NCI-H1092 (cell line): ENCODE data around the gene DTYMK.
A peak's percentile ranks its signal among the peaks of the same experiment; 100 is the strongest.

Experiments
- DNase-seq: peaks from one replicate; lab custom pipeline; 2025; lab: John Stamatoyannopoulos, UW

The DTYMK gene

DNA sequence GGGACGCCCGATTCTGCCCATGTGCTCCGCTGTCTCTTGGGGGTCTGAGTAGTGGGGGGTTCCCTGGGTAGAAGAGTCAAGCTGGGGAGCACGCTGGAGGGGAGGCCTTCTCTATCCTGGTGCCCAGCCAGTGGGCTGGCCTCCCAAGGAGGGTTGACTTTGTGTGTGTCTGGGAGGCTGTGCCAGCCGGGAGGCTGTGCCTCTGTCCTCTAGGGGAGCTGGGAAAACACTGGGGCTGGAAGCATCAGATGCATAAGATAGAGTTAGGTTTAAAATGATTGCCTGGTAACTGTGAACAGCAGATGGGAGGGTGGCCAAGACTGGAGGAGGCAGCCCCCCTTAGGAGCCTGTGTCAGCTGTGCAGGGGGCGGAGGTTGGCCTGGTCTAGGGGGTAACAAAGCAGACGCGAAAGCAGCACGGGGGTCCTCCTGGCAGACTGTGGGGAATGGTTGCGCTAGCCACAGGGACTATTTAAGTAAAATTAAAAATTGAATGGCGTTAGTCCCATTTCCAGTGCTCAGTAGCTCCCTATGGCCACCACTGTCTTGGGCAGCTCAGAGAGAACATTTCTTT lies 16.5 kb upstream of the DTYMK start:
- no peak for DNase-seq

DNA sequence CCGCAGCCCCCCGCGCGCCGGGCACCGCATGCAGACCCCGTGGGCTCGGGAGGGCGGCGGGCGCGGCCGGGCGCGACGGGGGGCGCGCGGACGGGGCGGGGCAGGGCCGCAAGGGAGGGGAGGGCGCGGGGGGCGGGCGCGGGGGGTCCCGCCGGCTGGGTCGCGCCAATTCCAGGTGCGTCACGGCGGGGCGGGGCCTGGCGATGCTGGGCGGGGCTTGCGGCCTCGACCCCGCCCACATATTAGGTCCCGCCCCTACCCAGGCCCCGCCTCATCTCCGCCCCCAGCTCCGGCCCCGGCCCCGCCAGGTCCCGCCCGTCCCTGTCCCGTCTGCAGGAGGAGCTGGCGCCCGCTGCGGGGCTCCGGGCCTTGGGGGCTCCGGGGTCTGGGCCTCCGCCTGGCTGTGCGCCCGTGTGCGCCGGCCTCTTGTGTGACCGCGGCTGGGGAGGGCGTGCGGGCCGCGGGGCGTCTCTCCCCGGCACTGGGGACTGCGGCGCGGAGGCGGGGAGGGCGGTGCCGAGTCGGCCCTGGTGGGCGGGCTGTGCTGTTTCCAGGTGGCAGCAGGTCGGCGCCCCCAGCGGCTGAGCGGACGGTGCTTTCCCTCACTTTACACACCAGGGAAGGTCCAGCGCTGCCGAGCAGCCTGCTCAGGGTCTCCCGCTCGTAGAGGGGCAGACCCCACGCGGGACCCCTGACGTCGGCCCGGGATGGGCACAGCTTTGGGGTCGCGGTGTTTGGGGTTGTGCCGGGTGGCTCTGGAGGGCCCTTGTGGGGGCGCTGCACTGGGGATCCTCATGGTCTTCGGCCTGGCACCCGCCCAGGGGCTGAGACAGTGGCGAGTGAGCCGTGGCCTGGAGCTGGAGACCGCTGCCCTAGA lies 15.8 kb upstream of the DTYMK start:
- peak; percentile 57 for DNase-seq

DNA sequence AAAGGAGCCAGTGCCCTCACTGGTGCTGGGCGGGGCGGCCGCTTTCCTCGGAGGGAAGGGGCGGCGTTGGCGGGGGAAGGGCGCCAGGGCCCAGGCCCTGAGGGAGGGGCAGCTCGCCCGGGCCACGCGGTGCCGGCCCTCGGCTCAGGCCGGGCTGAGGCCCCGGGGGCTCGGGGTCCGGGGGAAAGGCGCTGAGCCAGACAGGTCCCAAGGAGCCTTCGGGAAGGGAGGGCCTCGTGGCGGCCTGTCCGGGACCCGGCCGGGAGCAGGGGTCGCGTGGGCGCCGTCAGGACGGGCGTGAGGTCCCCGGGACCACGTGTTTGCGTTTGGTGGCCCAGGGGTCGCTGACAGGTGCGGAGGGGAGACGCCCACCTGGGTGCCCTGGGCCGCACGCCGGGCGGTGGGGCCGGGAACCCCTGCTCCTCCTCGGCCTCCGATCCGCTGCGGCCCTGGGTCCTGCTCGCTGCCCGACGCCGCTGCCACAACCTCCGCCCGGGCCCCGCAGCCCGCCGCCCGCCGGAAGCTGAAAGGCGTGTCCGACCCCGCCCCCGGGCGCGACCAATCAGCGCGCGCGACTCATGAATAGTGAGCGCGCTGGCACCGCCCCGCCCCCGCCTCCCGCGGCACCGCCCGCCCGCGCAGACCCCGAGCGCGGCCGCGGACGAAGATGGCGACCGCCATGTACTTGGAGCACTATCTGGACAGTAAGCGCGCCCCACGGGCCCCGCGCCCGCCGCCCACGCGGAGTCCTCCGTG lies 15.0 kb upstream of the DTYMK start, which contains the start of gene ING5:
TSS of gene ING5 (plus strand) at position 641 of the 756 bp plus-strand sequence. CDS start at position 668, 27 bp downstream.
- DNase-seq = peak; percentile 74

DNA sequence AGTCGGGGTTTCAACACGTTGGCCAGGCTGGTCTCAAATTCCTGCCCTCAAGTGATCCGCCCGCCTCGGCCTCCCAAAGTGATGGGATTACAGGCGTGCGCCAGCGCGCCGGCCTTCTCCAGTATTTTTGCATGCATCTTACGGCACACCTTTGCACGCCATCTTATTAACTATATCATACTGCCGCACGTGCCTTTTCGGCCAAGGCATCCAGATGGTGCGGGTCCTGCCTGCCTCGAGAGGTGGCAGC lies 14.5 kb upstream of the DTYMK start:
- DNase-seq = no peak

DNA sequence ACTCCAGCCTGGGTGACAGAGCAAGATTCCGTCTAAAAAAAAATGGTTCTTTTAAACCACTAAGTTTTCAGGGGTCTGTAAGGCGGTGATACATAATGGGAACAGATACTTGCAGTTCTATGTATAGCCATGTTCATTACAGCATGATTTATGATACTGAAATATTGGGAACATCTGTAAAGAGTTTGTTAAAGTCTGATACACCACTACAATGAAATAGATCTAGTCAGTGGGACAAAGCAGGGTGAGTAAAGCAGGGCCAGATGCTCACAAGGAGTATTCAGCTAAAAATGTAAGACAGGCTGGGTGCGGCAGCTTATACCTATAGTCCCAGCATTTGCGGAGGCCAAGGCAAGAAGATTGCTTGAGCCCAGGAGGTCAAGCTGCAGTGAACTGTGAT lies 9.0 kb upstream of the DTYMK start:
- no peak for DNase-seq

DNA sequence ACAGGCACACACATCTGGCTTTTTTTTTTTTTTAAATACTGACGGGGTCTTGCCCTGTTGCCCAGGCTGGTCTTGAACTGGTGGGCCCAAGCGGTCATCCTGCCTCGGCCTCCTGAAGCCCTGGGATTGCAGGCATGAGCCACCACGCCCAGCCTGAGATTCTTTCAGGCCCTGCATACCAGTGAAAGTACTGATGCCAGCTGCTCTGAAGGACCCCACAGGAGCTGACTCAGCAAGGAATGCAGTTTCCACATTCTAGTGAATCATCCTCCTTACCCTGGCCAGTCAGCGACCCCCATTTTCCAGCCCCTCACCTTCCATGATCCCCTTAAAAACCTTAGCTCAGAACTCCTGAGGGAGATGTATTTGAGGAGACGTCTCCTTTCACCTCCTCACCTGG lies 5.8 kb upstream of the DTYMK start:
- no peak for DNase-seq

DNA sequence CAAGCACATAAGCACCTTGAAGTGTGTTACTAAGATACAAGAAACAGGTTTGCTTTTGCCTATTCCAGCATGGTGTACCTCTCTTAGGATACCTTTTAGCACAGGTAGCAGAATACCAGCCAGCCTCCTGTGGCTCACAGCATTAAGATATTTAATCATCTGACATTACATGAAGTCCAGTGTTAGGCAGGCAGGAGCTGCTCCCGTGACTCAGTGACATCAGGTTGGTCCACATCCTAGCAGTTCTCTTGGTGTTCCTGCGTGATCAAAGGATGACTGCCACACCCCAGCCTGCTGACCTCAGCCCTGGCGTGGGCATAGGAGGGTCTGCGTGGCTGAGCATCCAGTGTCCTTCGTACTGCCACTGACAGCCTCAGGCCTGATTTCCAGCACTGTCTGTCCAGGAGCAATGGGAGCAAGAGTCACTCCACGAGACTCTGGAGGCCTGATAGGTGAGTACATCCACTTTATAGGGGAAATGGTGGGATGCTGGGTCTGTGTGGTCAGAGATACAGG lies 3.6 kb upstream of the DTYMK start:
- DNase-seq = no peak

DNA sequence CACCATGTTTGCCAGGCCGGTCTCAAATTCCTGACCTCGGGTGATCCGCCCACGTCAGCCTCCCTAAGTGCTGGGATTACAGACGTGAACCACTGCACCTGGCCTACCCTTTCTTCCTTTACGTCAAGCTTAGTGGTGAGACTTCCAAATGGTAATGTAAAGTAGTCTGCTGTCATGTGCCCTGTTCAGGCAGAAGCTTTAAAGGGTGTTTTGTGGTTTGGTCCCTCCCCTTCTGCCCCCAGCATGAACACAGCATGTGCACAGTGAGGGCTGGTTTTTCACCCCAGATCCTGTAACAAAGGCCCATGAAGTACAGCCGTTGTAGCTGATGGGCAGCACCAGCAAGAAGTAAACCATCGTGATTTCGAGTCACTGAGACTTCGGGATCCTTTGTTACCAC lies 2.7 kb upstream of the DTYMK start:
- no peak for DNase-seq

DNA sequence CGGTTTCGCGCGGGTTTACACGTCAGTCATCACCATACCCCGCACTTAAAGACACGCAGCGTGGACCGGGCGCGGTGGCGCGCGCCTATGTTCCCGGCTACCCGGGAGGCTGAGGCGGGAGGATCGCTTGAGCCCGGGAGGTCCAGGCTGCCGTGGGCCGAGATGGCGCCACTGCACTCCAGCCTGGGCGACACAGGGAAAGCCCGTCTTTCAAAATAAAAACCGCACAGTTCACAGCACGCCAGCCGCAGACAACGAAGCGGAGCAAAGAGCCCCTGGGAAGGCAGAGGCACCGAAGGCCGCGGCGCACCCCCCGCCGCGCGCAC lies 328 bp downstream of the DTYMK start:
- DNase-seq = no peak

DNA sequence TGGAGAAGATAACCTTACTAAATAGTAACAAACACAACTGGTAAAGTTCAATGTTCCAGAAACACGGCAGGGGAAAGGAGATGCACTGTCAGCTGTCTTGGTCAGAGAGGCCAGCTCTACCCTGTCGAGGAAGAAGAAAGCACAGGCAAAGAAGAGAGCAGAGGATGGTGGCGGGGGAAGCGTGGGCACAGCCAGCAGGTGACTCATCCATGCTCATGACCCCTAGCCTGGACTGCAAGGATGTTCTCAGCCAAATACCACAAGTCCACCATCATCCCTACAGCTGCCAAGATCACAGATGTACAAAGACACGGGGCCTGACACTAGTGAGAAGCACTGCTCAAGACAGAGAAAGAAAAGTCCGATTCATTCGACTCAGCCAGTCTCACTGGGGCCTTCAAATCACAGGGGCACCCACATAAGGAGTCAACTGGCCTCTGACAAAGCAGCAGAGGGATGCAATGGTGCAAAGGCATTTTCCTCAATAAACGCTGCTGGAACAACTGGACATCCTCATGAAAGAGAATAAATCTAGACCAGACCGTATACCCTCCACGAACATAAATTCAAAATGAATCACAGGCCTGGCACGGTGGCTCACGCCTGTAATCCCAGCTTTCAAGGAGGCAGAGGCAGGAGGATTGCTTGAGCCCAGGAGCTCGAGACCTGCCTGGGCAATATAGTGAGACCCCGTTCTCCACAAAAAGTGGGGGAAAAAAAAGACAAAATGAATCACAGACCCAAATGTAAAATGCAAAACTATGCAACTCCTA lies 5.6 kb downstream of the DTYMK start:
- no peak for DNase-seq

DNA sequence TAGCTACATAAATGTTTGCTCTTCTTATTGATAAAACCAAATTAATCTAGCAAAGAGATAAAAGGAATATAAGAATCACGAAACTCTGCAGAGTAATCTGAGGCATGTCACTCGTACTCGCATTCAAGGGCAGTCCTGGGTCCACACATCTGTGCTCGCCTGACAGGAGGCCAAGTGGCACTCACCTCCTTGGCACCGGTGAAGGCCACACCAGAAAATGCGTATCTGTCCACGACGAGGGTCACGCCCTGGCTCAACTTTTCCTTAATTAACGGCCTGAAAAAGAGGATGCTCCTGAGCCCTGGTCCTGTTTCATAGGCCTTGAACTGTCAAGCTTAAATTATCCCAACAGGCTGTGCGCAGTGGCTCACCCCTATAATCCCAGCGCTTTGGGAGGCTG lies 6.6 kb downstream of the DTYMK start:
- DNase-seq = no peak

DNA sequence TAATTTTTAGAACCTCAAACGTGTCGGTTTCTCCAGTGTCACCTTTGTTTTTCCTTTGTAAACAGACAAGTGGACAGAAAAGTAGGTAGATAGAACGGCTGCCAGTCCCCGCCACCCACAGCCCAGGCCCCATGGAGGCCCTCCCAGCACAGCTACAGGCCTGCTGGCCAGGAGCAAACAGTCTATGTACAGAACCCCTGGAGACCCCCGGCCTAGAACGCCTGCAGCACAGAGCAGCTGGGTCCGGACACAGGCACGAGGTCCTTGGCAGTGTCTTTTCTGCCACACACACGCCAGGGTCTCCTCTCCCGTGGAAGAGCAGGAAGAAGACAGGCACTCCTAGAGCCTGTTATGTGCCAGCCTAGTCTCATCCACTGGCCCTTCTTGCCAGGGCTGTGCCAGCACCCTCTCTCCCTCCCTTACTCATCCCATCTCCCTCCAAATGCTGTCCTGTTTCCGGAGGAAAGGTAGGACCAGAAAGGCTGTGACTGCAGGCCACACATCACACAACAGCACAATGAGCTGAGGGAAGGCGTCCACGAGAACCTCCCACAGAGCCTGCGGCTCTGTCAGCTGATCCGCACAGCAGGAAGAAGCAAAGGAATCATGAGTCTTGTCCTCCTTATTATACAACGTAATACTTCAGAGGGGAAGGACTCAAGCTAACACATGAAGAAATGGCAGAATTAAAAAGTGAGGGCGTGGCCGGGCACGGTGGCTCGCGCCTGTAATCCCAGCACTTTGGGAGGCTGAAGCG lies 7.7 kb downstream of the DTYMK start:
- DNase-seq = no peak

DNA sequence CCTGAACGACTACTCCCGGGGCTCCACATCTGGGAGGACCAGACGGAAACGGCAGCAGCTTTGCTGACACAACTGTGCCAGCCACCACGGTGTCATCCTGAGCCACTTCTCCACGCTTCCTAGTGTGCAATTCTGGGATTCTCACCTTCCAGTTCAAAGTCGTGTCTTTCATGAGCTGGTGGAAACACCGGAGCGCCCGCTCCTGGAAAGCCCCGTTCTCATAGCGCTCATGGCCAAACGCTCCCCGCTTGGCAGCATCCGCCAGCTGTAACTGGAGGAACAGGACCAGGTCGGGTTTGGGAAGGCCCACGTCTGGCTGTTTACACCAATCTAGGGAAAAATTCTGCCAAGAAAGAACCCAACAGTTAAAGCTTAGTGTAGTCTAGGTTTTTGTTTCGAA lies 8.3 kb downstream of the DTYMK start:
- DNase-seq = no peak

DNA sequence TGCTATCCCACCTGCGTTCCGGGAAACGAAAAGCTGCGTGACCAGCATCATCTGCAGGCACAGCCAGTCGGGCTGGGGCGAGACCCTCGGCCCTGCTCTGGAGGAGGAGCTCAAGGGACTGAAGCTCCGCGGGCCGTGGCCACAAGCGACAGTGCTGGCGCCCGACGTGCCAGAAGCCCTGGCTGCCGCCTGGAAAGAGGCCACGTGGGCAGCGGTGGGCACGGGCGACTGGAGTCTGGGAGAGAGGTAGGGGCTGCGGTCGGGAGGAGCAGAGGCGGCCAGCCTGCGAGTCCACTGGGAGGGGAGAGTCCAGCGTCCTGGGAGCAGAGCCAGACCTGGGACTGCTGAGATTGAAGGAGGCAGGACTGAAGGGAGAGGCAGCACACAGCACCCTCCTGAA lies 9.2 kb downstream of the DTYMK start:
- no peak for DNase-seq

DNA sequence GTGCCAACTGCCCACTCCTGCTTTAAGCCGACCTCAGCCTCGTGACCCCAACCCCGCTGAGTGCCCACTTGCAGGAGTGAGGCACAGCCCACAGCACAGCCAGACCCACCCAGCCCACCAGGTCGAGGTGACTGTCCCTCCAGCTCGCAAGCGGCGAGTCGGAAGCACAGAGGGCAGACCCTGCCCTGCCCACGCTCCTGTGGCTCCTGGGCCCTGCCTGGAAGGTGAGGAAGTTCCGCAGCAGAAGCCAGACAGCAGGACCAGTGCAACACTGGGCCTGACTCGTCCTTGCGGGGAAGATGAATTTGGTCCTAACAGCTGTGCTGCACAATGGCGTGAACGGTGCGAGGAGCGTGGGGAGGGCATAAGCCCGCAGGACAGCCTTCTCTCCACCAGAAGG lies 9.9 kb downstream of the DTYMK start:
- DNase-seq = no peak

DNA sequence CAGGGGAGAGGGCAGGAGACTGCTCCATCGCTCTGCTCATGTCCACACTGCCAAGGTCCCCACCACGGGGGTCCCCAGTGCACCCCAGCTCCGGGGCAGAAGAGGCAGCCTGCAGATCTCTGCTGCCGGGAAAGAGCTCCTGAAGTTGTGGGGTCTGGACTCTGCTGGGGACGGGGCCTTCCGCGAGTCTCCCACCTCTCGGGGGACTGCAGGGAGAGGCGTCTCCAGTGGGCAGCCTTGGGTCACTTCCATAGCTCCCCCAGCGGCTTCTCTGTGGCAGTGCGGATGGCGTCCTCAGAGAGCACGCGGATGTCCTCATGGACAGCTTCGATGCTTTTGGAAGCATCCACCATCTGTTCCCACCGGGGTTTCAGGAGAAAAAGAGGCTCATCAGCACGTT lies 10.7 kb downstream of the DTYMK start:
- DNase-seq = no peak

DNA sequence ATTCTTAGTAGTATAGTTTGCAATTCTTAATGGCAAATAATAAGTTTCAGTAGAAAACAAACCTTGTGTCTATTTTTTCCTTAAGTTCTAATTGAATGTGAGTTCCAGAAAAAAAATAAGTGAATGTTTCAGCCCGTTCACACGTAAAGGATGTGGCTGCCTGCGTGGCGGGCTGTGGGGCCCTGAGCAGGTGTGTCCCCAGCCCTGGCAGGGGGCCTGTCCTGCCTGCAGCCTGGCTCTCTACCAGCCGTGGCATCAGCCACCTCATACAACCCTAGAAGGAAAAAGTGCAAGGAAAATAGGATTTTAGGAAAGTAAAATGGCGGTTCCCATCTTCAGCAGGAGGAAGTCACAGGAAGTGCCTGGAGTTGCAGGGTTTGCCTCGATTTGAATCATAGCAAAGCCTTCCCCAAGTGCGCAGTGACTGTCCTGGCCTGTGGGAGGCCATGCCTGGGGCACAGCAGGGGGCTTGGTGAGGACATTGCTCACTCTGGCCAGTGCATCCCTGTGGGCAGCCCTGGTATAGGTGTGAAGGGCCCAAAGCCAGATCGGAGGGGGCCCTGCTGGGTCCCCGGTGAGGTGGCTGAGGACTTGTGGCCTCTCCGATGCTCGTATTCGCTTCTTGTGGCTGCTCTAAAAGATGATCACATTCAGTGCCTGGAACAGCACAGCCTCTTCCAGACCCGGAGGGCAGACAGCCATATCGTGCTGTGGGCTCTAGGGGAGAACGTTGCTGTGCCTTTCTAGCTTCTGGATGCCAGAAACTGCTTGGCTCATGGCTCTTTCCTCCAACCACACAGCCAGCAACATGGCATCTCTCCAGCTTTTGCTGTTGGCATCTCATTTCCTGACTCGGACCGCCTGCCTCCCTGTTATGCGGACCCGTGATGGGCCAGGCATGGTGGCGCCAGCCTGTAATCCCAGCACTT lies 12.6 kb downstream of the DTYMK start:
- no peak for DNase-seq

DNA sequence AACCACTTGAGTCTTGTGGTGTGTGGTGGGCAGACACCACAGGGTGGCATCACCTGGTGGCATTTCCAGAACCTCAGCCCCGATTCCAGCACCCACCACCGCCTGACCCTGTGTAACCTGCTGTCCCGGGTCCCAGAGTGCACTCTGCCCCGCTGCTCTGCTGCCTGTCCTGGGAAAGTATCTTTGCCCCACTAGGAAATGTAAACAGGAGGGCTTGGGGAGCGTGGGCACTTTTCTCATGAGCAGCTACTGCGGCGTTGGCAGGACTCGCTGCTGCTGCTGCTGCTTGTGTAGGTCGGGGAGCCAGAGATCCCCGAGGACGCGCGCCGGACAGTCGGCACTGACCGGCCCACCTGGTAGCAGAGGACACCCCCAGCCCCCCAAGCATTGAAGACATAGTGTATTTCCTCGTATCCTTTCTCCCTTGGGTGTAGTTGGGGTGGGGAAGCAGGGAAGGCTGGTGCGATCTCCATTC lies 13.4 kb downstream of the DTYMK start:
- DNase-seq = no peak

DNA sequence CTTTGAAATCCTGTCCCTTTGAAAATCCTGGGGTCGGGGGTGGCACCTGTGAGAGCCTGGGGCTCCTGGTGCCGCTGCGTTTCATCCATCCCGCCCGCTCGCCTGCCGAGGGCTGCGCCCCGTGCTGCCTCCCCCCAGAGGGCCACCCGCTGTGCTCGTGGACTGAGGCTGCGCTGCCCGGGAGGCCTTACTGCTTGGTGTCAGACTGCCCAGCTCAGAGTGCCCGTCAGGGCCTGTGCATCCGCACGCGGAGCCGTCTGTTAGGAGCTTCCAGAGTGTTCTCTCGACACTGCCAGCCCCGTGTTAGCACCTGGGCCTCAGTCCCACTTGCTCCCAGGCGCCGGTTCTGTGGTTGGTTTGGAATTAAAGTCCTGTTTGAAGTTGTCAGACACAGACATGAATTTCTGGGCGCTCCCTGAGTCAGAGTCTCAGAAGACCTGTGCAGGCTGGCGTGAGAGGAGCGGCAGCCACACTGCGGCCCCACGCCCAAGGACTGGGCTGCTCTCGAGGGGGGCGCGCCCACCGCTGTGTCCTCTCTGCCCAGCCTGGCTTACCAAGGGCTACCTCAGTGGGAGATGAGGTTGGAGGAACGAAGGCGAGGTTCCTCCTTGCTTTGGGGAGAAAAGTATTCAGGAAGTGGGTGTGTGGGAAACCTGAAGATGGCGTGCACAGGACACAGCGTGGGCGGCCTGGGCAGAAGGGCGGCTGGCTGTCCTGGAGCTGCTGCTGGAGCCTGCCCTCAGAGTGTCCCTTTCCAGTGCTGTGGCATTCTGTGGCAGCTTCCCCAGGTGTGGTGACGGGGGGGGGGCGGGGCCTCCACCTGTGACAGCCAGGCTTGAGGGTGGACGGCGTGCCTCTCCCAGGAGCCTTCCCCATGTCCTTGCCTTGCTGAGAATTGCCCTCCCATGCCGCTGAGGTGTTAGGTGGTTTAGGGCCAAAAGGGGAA lies 14.1 kb downstream of the DTYMK start:
- DNase-seq = no peak
